K562 (cell line): ENCODE measurements around the gene PODXL2. TPM values are rescaled to one million over a fixed set of nuclear protein-coding genes. Genes with fewer than 3 reads are reported as not detected.

Experiments
- ATAC-seq: fragments of 200-7000 bp; cut with Tn5 transposase; 3 replicates; pipeline ENCODE4 v1.9.1; 2020; ENCODE audit warnings: moderate library complexity
- BruUV-seq: library from RNA; stranded (reverse); fragments of 400-500 nt; replicated peaks from 2 replicates; lab custom pipeline; 2021; lab: Mats Ljungman, UMichigan
- CTCF ChIA-PET: fragments of 300-600 bp; formaldehyde crosslinking; extraction: SDS; loops from one replicate; lab custom pipeline; 2021; ENCODE audit warnings: low intra/inter-chr PET ratio; lab: Yijun Ruan, JAX
- POLR2A ChIA-PET: fragments of 300-600, 350-650 bp; sonication (Branson Sonifier 250); formaldehyde crosslinking; extraction: SDS; loops from one replicate; lab custom pipeline; 2021; ENCODE audit warnings: antibody characterized with exemption, inconsistent platforms; lab: Yijun Ruan, JAX
- DNase-seq, 4 experiments: peaks; one replicate each; pipeline versions ENCODE4 v3.0.0 to v3.0.0-alpha.2; 2011 to 2018; ENCODE audit warnings: low spot score in 3 of 4, mixed read lengths in 3 of 4; ENCODE audit errors: extremely low read depth in 1 of 4
- FAIRE-seq: peaks from 2 replicates; lab custom pipeline; 2011; peaks lifted over from hg19 to GRCh38; lab: Jason Lieb, UNC
- H2AFZ ChIP-seq: 2 replicates; pipeline ENCODE4 v1.6.0; 2011; ENCODE audit warnings: low read depth, low read length, control low read depth, inconsistent platforms
- H3K27ac ChIP-seq: fragments of 200-600 bp; 3 replicates; pipeline ENCODE4 v1.8.0; 2011; ENCODE audit warnings: low read depth, mild to moderate bottlenecking, control low read depth, inconsistent platforms, low read length, moderate library complexity, mixed read lengths; ENCODE audit errors: extremely low read depth
- H3K27me3 ChIP-seq, 2 experiments: fragments of 300-600 bp in 1 of 2; 2 replicates in 1 of 2; 3 replicates in 1 of 2; pipeline versions ENCODE4 v1.6.0 to v1.8.0; 2011; ENCODE audit warnings: inconsistent platforms in 2 of 2, low read length in 2 of 2, mild to moderate bottlenecking in 1 of 2, mixed read lengths in 1 of 2, moderate library complexity in 1 of 2; ENCODE audit not compliant: control insufficient read depth in 2 of 2, insufficient read depth in 2 of 2
- H3K36me3 ChIP-seq: fragments of 300-600 bp; 3 replicates; pipeline ENCODE4 v1.8.0; 2011; ENCODE audit warnings: mild to moderate bottlenecking, low read length, inconsistent platforms; ENCODE audit not compliant: control insufficient read depth, insufficient read depth
- H3K4me1 ChIP-seq, 2 experiments: fragments of 200-600 bp in 1 of 2; replicated peaks in 1 of 2; 2 replicates in 1 of 2; 3 replicates in 1 of 2; pipeline versions ENCODE4 v1.5.1 to v1.8.0; 2011; ENCODE audit warnings: inconsistent platforms in 2 of 2, low read length in 2 of 2, mild to moderate bottlenecking in 1 of 2, mixed read lengths in 1 of 2, moderate library complexity in 1 of 2; ENCODE audit not compliant: control insufficient read depth in 2 of 2, insufficient read depth in 2 of 2
- H3K4me2 ChIP-seq: 2 replicates; pipeline ENCODE4 v1.6.1; 2011; ENCODE audit warnings: low read length, control low read depth, inconsistent platforms, mixed read lengths; ENCODE audit not compliant: insufficient read depth
- H3K4me3 ChIP-seq: fragments of 200-600 bp; sonication (generic), shearing (Covaris generic); 2 replicates; pipeline ENCODE4 v1.5.1; 2016; ENCODE audit warnings: control low read depth, inconsistent platforms
- H3K79me2 ChIP-seq: fragments of 200-600 bp; 3 replicates; pipeline ENCODE4 v1.8.0; 2011; ENCODE audit warnings: low read length, inconsistent platforms; ENCODE audit not compliant: control insufficient read depth, insufficient read depth
- H3K9ac ChIP-seq, 2 experiments: 2 replicates each; pipeline versions ENCODE4 v1.6.0 to v1.6.1; 2011; ENCODE audit warnings: low read depth in 2 of 2, low read length in 2 of 2, control low read depth in 1 of 2, inconsistent platforms in 1 of 2, mild to moderate bottlenecking in 1 of 2, mixed read lengths in 1 of 2; ENCODE audit not compliant: insufficient read depth in 1 of 2
- H3K9me1 ChIP-seq: one replicate; pipeline ENCODE4 v1.6.0; 2011; ENCODE audit warnings: inconsistent platforms, mild to moderate bottlenecking, low read length, moderate library complexity; ENCODE audit not compliant: control insufficient read depth, insufficient read depth
- H3K9me3 ChIP-seq: replicated peaks from 2 replicates; pipeline ENCODE4 v1.5.1; 2011; ENCODE audit warnings: low read depth, low read length, inconsistent platforms; ENCODE audit not compliant: control insufficient read depth, insufficient read depth
- H4K20me1 ChIP-seq: replicated peaks from 2 replicates; pipeline ENCODE4 v1.6.1; 2011; ENCODE audit warnings: low read length, inconsistent platforms, mixed read lengths; ENCODE audit not compliant: control insufficient read depth, insufficient read depth
- CHCHD3 ChIP-seq: fragments of 250-450 bp; sonication (Bioruptor Pico); IDR thresholded peaks from 2 replicates; pipeline ENCODE4 v2.1.2; 2022; ENCODE audit warnings: mild to moderate bottlenecking
- HMG20B ChIP-seq: fragments of 250-450 bp; sonication (Bioruptor Pico); IDR thresholded peaks from 2 replicates; pipeline ENCODE4 v1.5.0; 2021; ENCODE audit warnings: mild to moderate bottlenecking
- WGBS: fragments of 100-300 bp; shearing (Covaris generic); methylation state at CpG from one replicate; pipeline ENCODE4 v1.1.6; 2016; ENCODE audit warnings: low coverage, mixed read lengths; ENCODE audit not compliant: insufficient coverage; ENCODE audit errors: missing lambda C conversion rate; 5-methylcytosine and 5-hydroxymethylcytosine counted together
- in situ Hi-C: fragments of 300-500 bp; cut with MboI; formaldehyde crosslinking; loops from 4 replicates; pipeline ENCODE4 v1.15.0; 2018; ENCODE audit warnings: inconsistent platforms, mixed read lengths
- intact Hi-C: fragments of 100-400 bp; cut with micrococcal nuclease; formaldehyde crosslinking; loops from 2 replicates; pipeline ENCODE4 v1.14.2; 2022
- polyA plus RNA-seq, 8 experiments: library from polyadenylated mRNA; depleted of rRNA in 4 of 8; stranded (reverse) in 5 of 8; unstranded in 3 of 8; fragments of >200 nt; fragmentation: Nextera tagmentation in 2 of 8; fragmentation: Illumina TruSeq in 1 of 8; extraction: Ambion mirVana in 2 of 8; extraction: Trizol in 1 of 8; gene quantifications; 2 replicates each; pipeline versions ENCODE4 v1.2.1 to v1.2.3, GENCODE V29; 2011 to 2014; ENCODE audit warnings: inconsistent platforms in 1 of 8, missing spikeins in 1 of 8
- total RNA-seq, 7 experiments: library from RNA; depleted of rRNA in 6 of 7; stranded (reverse); fragments of >200 nt in 6 of 7; fragmentation: Illumina TruSeq in 2 of 7; extraction: Trizol in 2 of 7; gene quantifications; 2 replicates each; pipeline versions ENCODE4 v1.2.1 to v1.2.3, GENCODE V29; 2011 to 2021; ENCODE audit warnings: low replicate concordance in 1 of 7
- TF ChIP-seq, protein P1 (sequence below): sonication (generic); formaldehyde crosslinking; IDR thresholded peaks from 2 replicates; pipeline ENCODE4 v1.8.1; 2023; ENCODE audit warnings: mild to moderate bottlenecking, missing genetic modification reagents

PODXL2 gene
- total and polyA plus RNA-seq, 9 of the 15 experiments (the other 6 are each of a cell fraction or from before 2014, with no cell fraction given), result 0.03 to 52.5 (median 21.9) TPM

DNA sequence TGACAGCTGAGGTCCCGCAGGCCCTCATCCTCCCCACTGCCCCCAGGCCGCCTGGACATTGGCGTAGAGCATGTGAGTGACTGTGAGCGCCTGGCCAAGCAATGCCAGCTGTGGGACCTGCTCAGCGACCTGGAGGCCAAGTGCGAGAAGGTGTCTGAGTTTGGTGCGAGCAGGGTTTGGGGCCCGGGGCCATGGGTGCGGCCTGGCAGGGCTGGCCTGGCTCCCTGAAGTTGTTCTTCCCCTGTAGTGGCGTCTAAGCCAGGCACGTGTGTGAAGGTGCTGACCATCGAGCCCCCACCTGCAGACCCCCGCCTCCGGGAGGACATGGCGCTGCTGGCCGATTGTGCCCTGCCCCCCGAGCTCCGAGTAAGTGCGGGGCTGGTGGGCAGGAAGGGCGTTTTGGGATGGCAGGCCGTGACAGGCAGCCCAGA is 48.0 kb downstream of the PODXL2 start:
- Histone ChIP-seq H4K20me1 (0 out of 2 replicates have a peak, but pooled peaks cover 4% of the 10 kb centered on the region), H3K9ac (no peak overlapping the region; a peak in 1 of 4 replicates), H3K79me2 (no peaks in the 10 kb centered on the region), H3K9me3 (no peaks in the 10 kb centered on the region), H3K27me3 (no peaks in the 10 kb centered on the region), H3K9me1 (no peaks in the 10 kb centered on the region), H3K27ac (no peak overlapping the region), H3K4me3 (no peak overlapping the region), H2AFZ (no peak overlapping the region), H3K36me3 (no peaks in the 10 kb centered on the region), H3K4me1 (peaks cover 0 to 43% of the 10 kb centered on the region in 2 experiments; a peak in 2 of 5 replicates), H3K4me2 (no peak overlapping the region)
- intact Hi-C loops (no loop called here), in situ Hi-C loops (no loop called here)
- no peak for DNase-seq
- ChIA-PET POLR2A (no interaction called here), CTCF (no interaction called here)
- no peak for ATAC-seq
- BruUV-seq, result no TSS peak
- FAIRE-seq, result no peak
- TF ChIP-seq CHCHD3 (CRISPR knock-in tag), result no peak
- 65% methylated on average over 9 of the region's 21 CpGs for WGBS

DNA sequence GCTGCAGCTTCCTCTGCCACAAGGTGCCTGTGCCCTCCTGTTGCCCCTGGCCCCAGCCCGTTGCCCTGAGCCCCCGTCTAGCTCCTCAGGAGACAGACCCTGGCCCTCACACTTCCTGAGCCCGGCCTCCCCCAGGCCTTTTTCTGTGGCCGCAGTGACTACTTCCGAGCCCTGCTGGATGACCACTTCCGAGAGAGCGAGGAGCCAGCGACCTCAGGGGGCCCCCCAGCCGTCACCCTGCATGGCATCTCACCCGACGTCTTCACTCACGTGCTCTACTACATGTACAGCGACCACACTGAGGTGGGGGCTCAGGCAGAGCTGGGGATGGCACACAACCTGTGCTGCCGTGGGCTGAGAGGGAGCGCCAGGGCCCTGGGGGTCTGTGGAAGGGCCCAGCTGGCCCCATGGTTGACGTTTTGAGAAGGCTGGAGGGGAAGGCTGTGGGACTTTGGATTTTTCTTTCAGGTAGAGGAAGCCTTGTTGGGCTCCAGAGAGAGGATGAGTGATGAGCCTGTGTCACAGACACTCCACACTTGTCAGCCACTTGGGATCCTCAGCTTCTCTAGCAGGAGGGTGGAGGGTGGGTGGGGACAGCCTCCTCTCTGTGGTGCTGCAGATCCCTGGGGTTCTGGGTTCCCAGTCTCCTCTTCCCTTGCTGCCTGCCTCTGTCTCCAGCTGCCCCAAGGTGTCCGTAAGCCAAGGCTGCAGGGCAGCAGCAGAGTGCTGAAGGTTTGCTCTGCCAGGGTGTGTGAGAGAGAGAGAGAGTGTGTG is 48.7 kb downstream of the PODXL2 start:
- DNase-seq, result no peak

More for the DNA sequence above, 48.7 kb downstream of the PODXL2 start:
- H4K20me1 ChIP-seq, result 0 out of 2 replicates have a peak, but pooled peaks cover 4% of the 10 kb centered on the region
- no peaks in the 10 kb centered on the region for H3K9me3 ChIP-seq
- intact Hi-C loops, result no loop called here
- POLR2A ChIA-PET, result no interaction called here
- H2AFZ ChIP-seq, result no peak overlapping the region
- peaks cover 0 to 36% of the 10 kb centered on the region in 2 experiments; a peak in 2 of 5 replicates for H3K4me1 ChIP-seq
- TF ChIP-seq, protein P1, sequence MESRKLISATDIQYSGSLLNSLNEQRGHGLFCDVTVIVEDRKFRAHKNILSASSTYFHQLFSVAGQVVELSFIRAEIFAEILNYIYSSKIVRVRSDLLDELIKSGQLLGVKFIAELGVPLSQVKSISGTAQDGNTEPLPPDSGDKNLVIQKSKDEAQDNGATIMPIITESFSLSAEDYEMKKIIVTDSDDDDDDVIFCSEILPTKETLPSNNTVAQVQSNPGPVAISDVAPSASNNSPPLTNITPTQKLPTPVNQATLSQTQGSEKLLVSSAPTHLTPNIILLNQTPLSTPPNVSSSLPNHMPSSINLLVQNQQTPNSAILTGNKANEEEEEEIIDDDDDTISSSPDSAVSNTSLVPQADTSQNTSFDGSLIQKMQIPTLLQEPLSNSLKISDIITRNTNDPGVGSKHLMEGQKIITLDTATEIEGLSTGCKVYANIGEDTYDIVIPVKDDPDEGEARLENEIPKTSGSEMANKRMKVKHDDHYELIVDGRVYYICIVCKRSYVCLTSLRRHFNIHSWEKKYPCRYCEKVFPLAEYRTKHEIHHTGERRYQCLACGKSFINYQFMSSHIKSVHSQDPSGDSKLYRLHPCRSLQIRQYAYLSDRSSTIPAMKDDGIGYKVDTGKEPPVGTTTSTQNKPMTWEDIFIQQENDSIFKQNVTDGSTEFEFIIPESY, result 0 out of 2 replicates have a peak, but pooled peaks have one; percentile 11
- TF ChIP-seq HMG20B (CRISPR knock-in tag), result no peak
- CTCF ChIA-PET, result no interaction called here
- no TSS peak for BruUV-seq
- H3K9me1 ChIP-seq, result no peaks in the 10 kb centered on the region
- FAIRE-seq (no peak), ATAC-seq (no peak)
- no peaks in the 10 kb centered on the region for H3K79me2 ChIP-seq
- H3K27me3 ChIP-seq, result no peaks in the 10 kb centered on the region
- no peak overlapping the region for H3K27ac ChIP-seq
- H3K4me3 ChIP-seq, result no peak overlapping the region
- H3K36me3 ChIP-seq, result no peaks in the 10 kb centered on the region
- 28% methylated on average over 12 of the region's 17 CpGs for WGBS
- no peak overlapping the region for H3K4me2 ChIP-seq
- in situ Hi-C loops, result no loop called here
- no peak overlapping the region for H3K9ac ChIP-seq
